LNCAP (cell line): Measurements from ENCODE around the gene POLR3GL.

Experiments used
- CTCF ChIP-seq: fragments of 450-650 bp; IDR thresholded peaks from 2 replicates; pipeline ENCODE4 v1.5.1; 2017; ENCODE audit warnings: mild to moderate bottlenecking

POLR3GL gene

GRCh38 chr1:145955436-145955835, 9.1 kb upstream of the POLR3GL start:
- no peak for TF ChIP-seq CTCF

- no peak for TF ChIP-seq CTCF
These were observed 8.1 kb upstream of the POLR3GL start for GRCh38 chr1:145956361-145956760.

GRCh38 chr1:145956781-145957442, 7.6 kb upstream of the POLR3GL start:
- TF ChIP-seq CTCF: no peak

GRCh38 chr1:145957443-145958319, 6.8 kb upstream of the POLR3GL start, which contains the start of gene LIX1L:
LIX1L (minus strand) TSS chr1:145958017; CDS start chr1:145957927, 90 bp downstream.
- no peak for TF ChIP-seq CTCF

- no peak for TF ChIP-seq CTCF
These were observed 5.8 kb upstream of the POLR3GL start for GRCh38 chr1:145958734-145959133.

GRCh38 chr1:145959333-145959732, 5.2 kb upstream of the POLR3GL start:
- TF ChIP-seq CTCF: no peak

- no peak for TF ChIP-seq CTCF
These were observed 4.5 kb upstream of the POLR3GL start for GRCh38 chr1:145959957-145960467.
